Colon (tissue), 2 donors: Measurements from ENCODE around the gene MOB3B.
"Not testable (repeated sequence)": the region's sequence is repeated elsewhere in the genome, so short reads cannot be mapped to it uniquely, and the experiment has no call there.

Experiments
- FAIRE-seq: peaks from 2 replicates; lab custom pipeline; 2012; peaks lifted over from hg19 to GRCh38; lab: Jason Lieb, UNC
- donor health status: control.
- donor health status: control.

MOB3B gene

DNA sequence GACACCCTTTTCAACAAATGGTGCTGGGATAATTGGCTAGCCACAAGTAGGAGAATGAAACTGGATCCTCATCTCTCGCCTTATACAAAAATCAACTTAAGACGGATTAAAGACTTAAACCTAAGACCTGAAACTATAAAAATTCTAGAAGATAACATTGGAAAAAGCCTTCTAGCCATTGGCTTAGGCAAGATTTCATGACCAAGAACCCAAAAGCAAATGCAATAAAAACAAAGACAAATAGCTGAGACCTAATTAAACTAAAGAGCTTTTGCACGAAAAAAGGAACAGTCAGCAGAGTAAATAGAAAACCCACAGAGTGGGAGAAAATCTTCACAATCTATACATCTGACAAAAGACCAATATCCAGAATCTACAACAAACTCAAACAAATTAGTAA, 110.1 kb downstream of the MOB3B start:
- not testable (repeated sequence) for FAIRE-seq

GRCh38 chr9:27414220-27414761, 115.3 kb downstream of the MOB3B start:
- FAIRE-seq = no peak

- no peak for FAIRE-seq
Observed at GRCh38 chr9:27413511-27414219, 115.9 kb downstream of the MOB3B start.

- no peak for FAIRE-seq
Observed at GRCh38 chr9:27412963-27413362, 116.7 kb downstream of the MOB3B start.

- no peak for FAIRE-seq
Observed at GRCh38 chr9:27412081-27412480, 117.5 kb downstream of the MOB3B start.

GRCh38 chr9:27408482-27408881, 121.1 kb downstream of the MOB3B start:
- no peak for FAIRE-seq

DNA sequence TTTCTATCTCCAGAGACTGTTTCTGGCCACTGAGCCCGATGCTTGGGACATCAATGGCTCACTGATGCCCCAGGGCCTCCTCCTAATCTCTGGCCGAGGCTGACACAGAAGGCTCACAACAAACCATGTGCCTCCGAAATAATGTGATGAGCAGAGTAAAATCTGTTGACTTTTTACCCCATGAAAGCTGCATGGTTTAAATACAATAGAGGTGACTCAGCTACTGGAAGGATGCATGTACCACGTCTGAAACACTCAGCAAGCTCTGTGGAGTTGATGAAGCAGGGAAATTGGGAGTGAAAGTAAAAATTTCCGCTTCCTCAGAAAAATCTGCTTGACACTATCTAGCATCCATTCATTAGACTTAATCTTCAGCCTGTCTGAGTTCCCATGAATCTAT, 121.6 kb downstream of the MOB3B start:
- FAIRE-seq = no peak

DNA sequence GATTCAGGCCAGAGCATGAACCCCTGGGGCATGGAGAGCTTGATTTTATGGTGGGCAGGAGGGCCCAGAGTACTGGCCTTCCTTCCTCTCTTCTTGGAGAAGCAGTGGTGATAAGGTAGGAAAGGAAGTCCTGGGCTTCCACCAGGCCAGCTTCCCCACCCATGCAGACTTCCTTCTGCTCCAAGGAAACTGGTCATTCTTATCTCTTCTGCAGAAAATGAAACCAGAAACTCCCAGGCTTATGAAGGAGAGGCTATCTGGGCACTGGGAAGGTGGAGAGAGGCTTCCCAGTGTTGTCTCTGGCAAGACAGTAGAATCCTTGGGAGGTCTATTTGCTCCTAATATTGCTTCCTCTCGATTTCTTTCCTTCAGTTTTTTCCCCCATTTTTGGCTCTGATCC, 122.1 kb downstream of the MOB3B start:
- no peak for FAIRE-seq

- FAIRE-seq = no peak
Observed at GRCh38 chr9:27404661-27405060, 125.0 kb downstream of the MOB3B start.

DNA sequence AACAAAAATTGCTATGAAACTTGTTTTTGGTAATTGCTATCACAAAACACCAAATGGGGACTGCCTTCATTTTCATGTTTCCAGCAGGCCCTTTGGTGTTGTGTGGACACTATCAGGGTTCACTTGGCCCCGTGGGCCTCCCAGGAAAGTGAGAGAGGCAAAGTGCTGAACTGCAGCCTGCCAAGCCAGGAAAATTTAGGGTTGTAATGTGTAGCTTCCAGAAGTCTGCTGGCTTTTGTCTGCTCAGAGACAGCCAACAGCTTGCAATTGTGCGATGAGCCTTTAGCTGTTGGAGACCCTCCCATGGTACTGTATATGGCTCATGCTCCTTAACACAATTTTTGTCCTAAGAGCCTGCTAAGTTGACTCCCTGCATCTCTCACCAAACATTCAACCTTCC, 127.0 kb downstream of the MOB3B start:
- no peak for FAIRE-seq

DNA sequence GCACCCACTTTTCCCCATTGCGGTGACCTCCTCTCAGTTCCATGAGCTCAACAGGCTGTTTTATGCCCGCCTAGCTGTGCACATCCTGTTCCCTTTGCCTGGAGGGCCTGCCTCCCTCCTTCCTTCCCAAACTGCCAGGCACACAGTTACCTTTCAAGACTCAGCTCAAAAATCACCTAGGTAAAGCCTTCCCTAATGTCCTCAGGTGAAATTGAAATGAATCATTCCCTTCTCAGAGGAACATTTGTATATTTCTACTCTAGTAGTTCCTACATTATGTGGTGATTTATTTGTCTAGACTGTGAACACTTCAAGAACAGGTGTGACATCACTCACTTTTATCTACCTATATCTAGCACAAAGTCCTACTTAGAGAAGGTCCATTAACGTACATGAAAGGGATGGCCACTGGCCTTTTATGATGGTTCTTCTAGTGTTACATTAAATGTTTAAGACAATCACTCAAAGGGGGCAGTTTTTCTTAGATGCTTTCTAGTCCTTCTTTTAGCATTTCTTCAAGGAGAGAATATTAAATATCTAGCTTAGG, 129.2 kb downstream of the MOB3B start:
- FAIRE-seq = no peak

GRCh38 chr9:27398982-27399653, 130.5 kb downstream of the MOB3B start:
- no peak for FAIRE-seq

DNA sequence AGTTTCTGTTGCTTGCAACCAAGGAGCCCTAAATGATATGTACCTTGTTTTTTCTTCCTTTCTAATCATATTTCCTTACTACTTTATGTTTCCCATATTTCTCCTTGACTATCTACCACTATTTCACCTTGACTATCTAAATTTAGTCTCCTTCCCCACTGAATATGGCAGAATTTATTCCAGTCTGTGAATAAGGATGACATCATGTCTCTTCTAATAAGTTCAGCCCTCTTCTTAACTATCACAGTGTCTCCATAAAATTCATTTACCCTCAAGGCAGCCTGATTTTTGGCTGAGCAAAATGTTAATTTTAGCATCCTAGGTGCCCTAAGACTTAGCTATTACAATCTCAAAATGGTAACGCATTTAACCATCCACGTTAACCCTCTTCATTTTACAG, 133.1 kb downstream of the MOB3B start:
- no peak for FAIRE-seq

DNA sequence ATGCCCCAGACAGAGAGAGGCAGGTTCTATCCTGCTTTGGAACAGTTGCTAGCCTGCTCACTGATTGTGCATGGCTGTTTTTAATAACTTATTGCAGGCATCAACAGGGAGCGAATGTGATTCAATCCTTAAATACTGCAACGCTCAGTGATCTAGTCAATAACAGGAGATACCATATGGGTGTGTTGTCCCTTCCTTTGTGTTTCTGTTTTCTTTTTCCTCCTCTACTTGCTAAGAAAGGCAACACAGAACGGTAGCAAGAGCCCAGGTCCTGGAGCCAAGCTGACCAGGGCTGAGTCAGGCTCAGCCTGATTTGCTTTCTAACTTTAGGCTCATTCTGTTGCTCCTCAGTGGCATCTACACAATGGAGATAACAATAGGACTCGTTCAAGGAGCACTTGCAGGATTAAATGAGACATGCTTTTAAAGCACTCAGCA, 134.1 kb downstream of the MOB3B start:
- FAIRE-seq = no peak

- FAIRE-seq = no peak
Observed at GRCh38 chr9:27394826-27395201, 134.8 kb downstream of the MOB3B start.

GRCh38 chr9:27394154-27394825, 135.3 kb downstream of the MOB3B start:
- peak; percentile 33 for FAIRE-seq

GRCh38 chr9:27393054-27393846, 136.4 kb downstream of the MOB3B start:
- no peak for FAIRE-seq

- FAIRE-seq = no peak
Observed at GRCh38 chr9:27392451-27392850, 137.2 kb downstream of the MOB3B start.

DNA sequence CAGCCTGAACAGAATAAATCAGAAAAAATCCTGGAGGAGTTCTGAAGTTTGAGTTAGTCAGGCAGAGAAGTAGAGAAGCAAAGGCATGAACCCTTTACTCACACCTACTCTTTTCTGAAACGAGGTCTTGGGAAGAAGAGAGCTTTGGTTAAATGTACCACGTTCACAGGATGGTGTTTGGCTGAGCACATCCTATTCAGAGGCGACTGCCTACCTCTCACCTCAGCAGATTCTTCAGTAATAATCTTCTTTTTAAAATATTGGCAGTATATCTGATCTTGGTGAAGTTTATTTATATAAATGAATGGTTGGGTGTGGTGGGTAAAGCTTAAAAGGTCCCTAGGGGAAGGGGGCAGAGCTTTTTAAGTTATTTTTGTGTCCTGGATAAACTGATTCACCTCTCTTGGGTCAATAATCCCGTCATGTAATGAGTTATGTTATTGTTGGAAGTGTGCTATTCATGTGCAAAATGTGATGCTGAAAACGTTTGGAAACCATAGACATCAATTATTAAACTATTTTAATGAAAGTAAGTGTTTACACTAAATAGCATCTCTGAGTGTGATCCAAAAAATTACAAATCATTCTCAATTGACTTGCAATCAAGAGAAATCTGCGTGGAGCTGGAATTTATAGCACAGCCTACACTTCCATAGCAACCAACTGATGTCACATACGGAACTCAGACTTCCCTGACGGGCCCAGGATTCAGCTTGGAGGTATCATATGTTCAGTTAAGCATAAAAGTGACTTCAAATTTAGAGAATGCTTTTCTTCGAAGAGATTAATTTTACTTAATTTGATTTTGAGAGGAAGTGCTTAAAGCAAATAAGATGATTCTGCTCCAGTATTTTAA, 138.3 kb downstream of the MOB3B start:
- no peak for FAIRE-seq

DNA sequence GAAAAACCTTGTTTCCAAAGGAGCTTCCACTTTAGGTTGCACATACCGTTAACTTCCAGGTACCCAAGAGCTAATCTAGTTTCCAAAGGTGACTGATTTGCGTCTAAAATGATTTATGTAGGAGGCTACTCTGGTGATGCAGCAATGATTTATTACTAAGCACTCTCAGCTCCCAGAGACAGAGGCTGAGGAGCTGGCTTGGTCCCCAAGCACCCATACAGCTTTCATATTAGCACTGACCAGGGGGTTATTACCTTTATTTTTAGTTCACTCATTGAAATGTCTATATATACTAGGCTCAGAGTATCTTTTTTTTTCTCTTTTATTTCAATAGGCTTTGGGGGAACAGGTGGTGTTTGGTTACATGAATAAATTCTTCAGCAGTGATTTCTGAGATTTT, 141.5 kb downstream of the MOB3B start:
- FAIRE-seq = no peak

DNA sequence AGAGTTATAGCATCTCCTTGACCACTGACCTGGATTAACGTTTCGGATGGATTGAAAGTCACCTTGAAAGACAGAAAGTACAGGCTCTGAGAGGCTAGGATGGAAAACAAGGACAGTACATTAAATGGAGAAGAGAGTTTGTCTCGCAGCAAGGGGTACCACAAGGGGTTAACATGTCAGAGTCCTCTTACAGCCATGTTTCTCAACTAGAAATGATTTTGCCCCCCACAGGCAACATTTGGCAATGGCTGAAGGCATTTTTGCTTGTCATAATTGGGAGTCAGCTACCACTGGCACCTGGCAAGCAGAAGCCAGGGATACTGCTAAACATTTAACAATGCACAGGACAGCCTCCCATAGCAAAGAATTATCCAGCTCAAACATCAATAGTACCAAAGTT, 141.9 kb downstream of the MOB3B start:
- no peak for FAIRE-seq
